Glutamatergic neuron (in vitro differentiated cells): ENCODE data around the gene XRCC5. TPM values are rescaled to one million over a fixed set of nuclear protein-coding genes. Genes with fewer than 3 reads are reported as not detected.
A peak's percentile ranks its signal among the peaks of the same experiment; 100 is the strongest.

Source experiments
- DNase-seq: peaks from one replicate; pipeline ENCODE4 v3.0.0; 2022
- H3K27ac Mint-ChIP-seq: one replicate; pipeline ENCODE4 v1.8.0; 2020; ENCODE audit warnings: mild to moderate bottlenecking, mixed read lengths, inconsistent platforms; ENCODE audit not compliant: unreplicated experiment
- H3K27me3 Mint-ChIP-seq: one replicate; pipeline ENCODE4 v1.8.0; 2020; ENCODE audit warnings: mild to moderate bottlenecking, moderate library complexity, mixed read lengths, inconsistent platforms; ENCODE audit not compliant: unreplicated experiment
- H3K36me3 Mint-ChIP-seq: one replicate; pipeline ENCODE4 v1.8.0; 2020; ENCODE audit warnings: mild to moderate bottlenecking, mixed read lengths, inconsistent platforms; ENCODE audit not compliant: unreplicated experiment
- H3K4me1 Mint-ChIP-seq: one replicate; pipeline ENCODE4 v1.8.0; 2020; ENCODE audit warnings: mild to moderate bottlenecking, low read depth, mixed read lengths, inconsistent platforms; ENCODE audit not compliant: unreplicated experiment
- H3K4me3 Mint-ChIP-seq: one replicate; pipeline ENCODE4 v1.8.0; 2020; ENCODE audit warnings: mild to moderate bottlenecking, mixed read lengths, inconsistent platforms; ENCODE audit not compliant: unreplicated experiment
- H3K9me3 Mint-ChIP-seq: one replicate; pipeline ENCODE4 v1.8.0; 2020; ENCODE audit warnings: mild to moderate bottlenecking, moderate library complexity, mixed read lengths, inconsistent platforms; ENCODE audit not compliant: unreplicated experiment
- CTCF ChIP-seq: fragments of 200-600 bp; sonication (generic); IDR thresholded peaks from one replicate; pipeline ENCODE4 v1.5.0; 2021; ENCODE audit not compliant: partially characterized antibody, unreplicated experiment
- total RNA-seq: library from RNA; stranded (reverse); fragmentation: NEBNext Ultra II Directional; extraction: Animal tissue kit (Norgen Biotek cat#: 25700); gene quantifications from one replicate; pipeline ENCODE4 v1.2.1, GENCODE V29; 2021; ENCODE audit not compliant: unreplicated experiment

The XRCC5 gene
- total RNA-seq, 1 donor from 2014 or later, result 254 TPM

DNA sequence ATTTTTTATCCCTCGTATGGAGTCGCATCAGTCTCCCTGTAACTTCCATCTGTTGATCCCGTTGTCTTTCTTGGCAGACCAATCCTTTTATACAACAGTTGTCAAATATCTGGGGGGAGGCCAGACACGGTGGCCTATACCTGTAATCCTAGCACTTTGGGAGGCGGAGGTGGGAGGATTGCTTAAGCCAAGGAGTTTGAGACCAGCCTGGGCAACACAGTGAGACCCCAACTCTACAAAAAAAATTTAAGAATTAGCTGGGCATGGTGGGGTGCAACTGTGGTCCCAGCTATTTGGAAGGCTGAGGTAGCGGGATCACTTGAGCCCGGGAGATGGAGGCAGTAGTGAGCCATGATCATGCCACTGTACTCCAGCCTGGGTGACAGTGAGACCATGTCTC, 2.0 kb downstream of the XRCC5 start:
- Mint-ChIP-seq H3K36me3 (no peaks in the 10 kb centered on the region), H3K27ac (peak overlapping the region; percentile 86), H3K4me3 (peak overlapping the region; percentile 82)

DNA sequence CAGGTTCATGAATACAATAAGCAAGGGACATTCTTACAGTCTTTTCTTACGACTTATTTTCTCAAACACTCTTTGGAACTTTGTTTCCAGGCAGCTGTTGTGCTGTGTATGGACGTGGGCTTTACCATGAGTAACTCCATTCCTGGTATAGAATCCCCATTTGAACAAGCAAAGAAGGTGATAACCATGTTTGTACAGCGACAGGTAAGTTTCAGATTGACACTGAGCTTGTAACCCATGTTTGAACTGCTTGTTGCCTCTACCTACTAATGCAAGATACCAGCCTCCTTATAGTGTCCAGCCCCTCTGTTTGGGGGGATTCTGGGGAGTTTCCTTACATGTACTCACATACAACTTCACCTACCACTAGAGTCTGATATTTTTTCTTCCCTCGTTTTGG, 3.8 kb downstream of the XRCC5 start:
- H3K9me3 Mint-ChIP-seq, result peaks cover 25% of the 10 kb centered on the region
- H3K36me3 Mint-ChIP-seq, result no peaks in the 10 kb centered on the region
- no peak for TF ChIP-seq CTCF
- H3K4me1 Mint-ChIP-seq, result peaks cover 66% of the 10 kb centered on the region
- H3K4me3 Mint-ChIP-seq, result no peak overlapping the region
- peak overlapping the region; percentile 41 for H3K27ac Mint-ChIP-seq
- no peak for DNase-seq
- H3K27me3 Mint-ChIP-seq, result peaks cover 19% of the 10 kb centered on the region

More for the DNA sequence above, 2.0 kb downstream of the XRCC5 start:
- H3K4me1 Mint-ChIP-seq, result peaks cover 54% of the 10 kb centered on the region
- no peak for TF ChIP-seq CTCF
- peaks cover 23% of the 10 kb centered on the region for H3K9me3 Mint-ChIP-seq
- H3K27me3 Mint-ChIP-seq, result peaks cover 17% of the 10 kb centered on the region
- no peak for DNase-seq

DNA sequence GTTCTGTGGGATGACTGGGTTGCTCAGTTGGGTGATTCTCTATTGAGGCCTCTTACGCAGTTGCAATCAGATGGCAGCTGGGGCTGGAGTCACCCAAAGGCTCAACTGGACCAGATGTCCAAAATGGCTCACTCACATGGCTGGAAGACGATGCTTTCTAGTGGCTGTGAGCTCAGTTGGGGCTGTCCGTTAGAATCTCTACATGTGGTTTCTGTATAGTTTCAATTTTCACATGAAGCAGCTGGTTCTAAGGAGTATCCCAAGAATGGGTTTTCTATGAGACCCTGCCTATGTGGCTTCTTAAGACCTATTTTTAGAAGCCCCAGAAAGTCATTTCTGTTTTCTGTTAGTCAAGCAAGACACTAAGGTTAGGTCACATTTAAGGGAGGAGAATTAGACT, 4.4 kb downstream of the XRCC5 start:
- peak overlapping the region; percentile 80 for H3K27ac Mint-ChIP-seq
- TF ChIP-seq CTCF, result no peak
- no peak for DNase-seq
- peaks cover 19% of the 10 kb centered on the region for H3K27me3 Mint-ChIP-seq
- H3K36me3 Mint-ChIP-seq, result no peaks in the 10 kb centered on the region
- peaks cover 23% of the 10 kb centered on the region for H3K9me3 Mint-ChIP-seq
- H3K4me3 Mint-ChIP-seq, result peak overlapping the region; percentile 33
- peaks cover 67% of the 10 kb centered on the region for H3K4me1 Mint-ChIP-seq

- no peak for TF ChIP-seq CTCF
- Mint-ChIP-seq H3K36me3 (no peaks in the 10 kb centered on the region), H3K4me3 (peak overlapping the region; percentile 78), H3K27me3 (peaks cover 14% of the 10 kb centered on the region), H3K27ac (peak overlapping the region; percentile 98), H3K4me1 (peaks cover 71% of the 10 kb centered on the region), H3K9me3 (peaks cover 17% of the 10 kb centered on the region)
- DNase-seq, result no peak
Observed at GRCh38 chr2:216114382-216114713, 5.2 kb downstream of the XRCC5 start.

DNA sequence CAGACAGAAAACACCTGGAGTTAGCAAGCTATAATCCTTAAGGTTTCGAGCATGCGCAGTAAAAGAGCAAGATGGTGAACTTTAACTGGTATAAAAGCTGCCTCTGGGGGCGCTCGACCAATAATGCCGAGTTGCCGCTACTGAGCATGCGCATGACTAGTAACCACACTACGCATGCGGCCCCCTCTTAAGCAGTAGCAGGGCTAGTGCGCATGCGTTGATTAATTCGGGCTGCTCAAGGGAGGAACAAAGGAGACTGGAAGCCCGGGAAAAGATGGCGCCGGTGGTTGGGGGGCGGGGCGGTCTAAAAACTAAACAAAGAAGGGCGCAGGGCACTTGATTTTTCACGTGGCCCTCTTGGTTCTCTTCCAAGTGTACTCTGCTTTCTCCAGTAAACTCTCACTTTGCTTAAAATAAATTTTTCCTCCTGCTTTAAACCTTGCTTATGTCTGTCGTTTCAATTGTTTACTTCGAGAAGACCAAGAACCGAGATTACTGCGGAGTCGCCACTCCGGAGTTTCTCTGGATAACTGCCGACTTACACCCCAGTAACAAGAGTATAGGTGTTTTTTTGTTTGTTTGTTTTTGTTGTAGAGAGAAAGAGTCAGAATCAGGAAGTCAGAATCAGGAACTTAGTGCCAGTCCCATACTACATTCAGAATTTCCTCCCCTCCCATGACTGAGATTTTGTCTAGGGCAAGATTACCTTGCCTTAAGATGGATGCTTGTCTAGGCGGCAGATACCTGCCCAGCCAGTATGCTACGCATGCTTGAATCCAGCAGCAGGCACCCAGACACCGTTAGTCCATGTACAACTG, 5.8 kb downstream of the XRCC5 start:
- peak overlapping the region; percentile 98 for H3K27ac Mint-ChIP-seq
- H3K4me1 Mint-ChIP-seq, result peaks cover 74% of the 10 kb centered on the region
- no peaks in the 10 kb centered on the region for H3K36me3 Mint-ChIP-seq

More for the DNA sequence above, 5.8 kb downstream of the XRCC5 start:
- peak; percentile 97 for DNase-seq
- peak overlapping the region; percentile 78 for H3K4me3 Mint-ChIP-seq
- peak; percentile 94 for TF ChIP-seq CTCF
- peaks cover 17% of the 10 kb centered on the region for H3K9me3 Mint-ChIP-seq
- peaks cover 12% of the 10 kb centered on the region for H3K27me3 Mint-ChIP-seq
